Measurements from ENCODE around the gene PCCA. TPM values are rescaled to one million over a fixed set of nuclear protein-coding genes. Genes with fewer than 3 reads are reported as not detected.

Gene PCCA
- total RNA-seq, 4 donors from 2014 or later: 24.8 to 122 (median 53.0) TPM

DNA sequence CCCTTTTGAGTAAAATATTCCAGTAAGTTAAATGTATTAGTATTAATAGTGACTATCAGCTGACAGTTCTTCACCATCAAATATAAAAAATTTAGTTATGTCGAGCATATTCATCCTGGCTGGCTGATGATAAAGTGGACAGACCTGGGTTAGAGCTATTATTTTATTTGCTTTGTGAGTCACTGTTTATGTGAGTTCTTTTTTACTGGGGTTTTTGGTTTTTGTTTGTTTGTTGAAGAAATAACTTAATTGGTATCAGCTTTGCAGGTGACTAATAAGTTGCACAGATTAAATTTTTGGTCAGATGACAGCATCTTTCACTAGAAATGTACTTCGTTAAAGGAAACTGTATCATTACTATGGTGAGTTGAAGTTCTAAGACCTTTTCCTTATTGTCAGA lies 275.0 kb downstream of the PCCA start:
- Histone ChIP-seq H3K27ac (no peak overlapping the region), H3K36me3 (no peaks in the 10 kb centered on the region), H3K4me3 (no peak overlapping the region), H3K27me3 (no peaks in the 10 kb centered on the region), H3K4me1 (no peaks in the 10 kb centered on the region), H3K9me3 (no peaks in the 10 kb centered on the region)
- no peak for DNase-seq
- TF ChIP-seq CTCF (IDR thresholded peaks at IDR 0.05) (no peak), POLR2A (IDR thresholded peaks at IDR 0.05) (no peak)
- intact Hi-C loops (cut with DNase I; ENCODE audit: low total_unique reads): no loop called here

DNA sequence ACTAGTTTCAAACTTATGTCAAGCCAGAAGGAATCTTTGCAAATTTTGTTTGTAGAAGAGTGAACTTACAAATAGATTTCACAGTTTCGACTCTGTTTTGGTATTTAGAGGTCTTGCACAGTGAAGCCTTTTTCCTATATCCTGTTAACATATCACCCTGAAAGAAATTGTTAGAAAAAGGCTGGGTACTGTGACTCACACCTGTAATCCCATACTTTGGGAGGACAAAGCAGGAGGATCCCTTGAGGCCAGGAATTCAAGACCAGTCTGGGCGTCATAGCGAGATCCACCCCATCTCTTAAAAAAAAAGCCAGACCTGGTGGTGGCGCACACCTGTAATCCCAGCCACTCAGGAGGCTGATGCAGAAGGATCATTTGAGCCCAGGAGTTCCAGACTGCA lies 275.7 kb downstream of the PCCA start:
- no peaks in the 10 kb centered on the region for H3K36me3 ChIP-seq
- no peak overlapping the region for H3K4me3 ChIP-seq
- no peaks in the 10 kb centered on the region for H3K9me3 ChIP-seq
- no peak for DNase-seq
- no peaks in the 10 kb centered on the region for H3K27me3 ChIP-seq
- H3K4me1 ChIP-seq: no peaks in the 10 kb centered on the region
- no peak for TF ChIP-seq POLR2A (IDR thresholded peaks at IDR 0.05)
- no peak overlapping the region for H3K27ac ChIP-seq
- intact Hi-C loops (cut with DNase I; ENCODE audit: low total_unique reads): no loop called here

DNA sequence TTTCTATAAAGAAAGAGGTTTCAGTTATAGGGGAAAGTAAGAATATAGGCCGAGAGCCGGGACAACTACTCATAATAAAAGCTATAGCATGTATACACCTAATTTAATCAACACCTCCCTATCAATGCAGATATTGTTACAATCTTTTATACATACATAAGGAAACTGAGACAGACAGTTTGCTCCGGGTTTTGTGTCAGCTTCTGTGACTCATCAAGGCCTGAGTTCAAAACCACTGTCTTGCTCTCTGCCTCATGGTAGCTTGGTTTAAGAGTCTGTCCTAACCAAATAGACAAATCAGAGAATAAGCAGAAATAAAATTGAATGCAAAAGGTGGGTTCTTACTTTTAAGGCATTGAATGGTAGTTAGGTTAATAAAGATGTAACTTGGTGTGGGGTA lies 276.8 kb downstream of the PCCA start:
- no peak overlapping the region for H3K4me3 ChIP-seq
- no peak for TF ChIP-seq CTCF (IDR thresholded peaks at IDR 0.05)
- TF ChIP-seq POLR2A (IDR thresholded peaks at IDR 0.05): no peak
- H3K27me3 ChIP-seq: no peaks in the 10 kb centered on the region
- intact Hi-C loops (cut with DNase I; ENCODE audit: low total_unique reads): no loop called here
- DNase-seq: no peak
- H3K4me1 ChIP-seq: no peaks in the 10 kb centered on the region
- H3K36me3 ChIP-seq: no peaks in the 10 kb centered on the region
- no peaks in the 10 kb centered on the region for H3K9me3 ChIP-seq
- no peak overlapping the region for H3K27ac ChIP-seq

DNA sequence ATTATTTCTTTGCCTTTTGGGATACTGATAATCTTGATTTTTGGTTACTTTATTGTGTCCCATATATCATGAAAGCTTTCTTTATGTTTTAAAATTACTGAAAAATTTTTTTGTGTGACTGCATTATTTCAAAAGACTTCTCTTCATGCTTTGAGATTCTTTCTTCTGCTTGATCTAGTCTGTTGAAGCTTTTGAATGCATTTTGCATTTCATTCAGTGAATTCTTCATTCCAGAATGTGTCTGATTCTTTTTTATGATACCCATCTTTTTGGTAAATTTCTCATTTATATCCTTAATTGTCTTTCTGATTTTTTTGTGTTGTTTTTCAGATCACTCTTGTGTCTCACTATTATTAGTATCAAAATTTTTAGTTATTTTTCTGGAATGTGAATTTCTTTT lies 289.6 kb downstream of the PCCA start:
- intact Hi-C loops (cut with DNase I; ENCODE audit: low total_unique reads): no loop called here
- no peaks in the 10 kb centered on the region for H3K4me1 ChIP-seq
- no peak for DNase-seq
- no peak for TF ChIP-seq CTCF (IDR thresholded peaks at IDR 0.05)
- no peak for TF ChIP-seq POLR2A (IDR thresholded peaks at IDR 0.05)
- no peaks in the 10 kb centered on the region for H3K27me3 ChIP-seq
- no peak overlapping the region for H3K4me3 ChIP-seq
- no peaks in the 10 kb centered on the region for H3K36me3 ChIP-seq
- H3K9me3 ChIP-seq: peaks cover 0 to 10% of the 10 kb centered on the region in 2 donors
- no peak overlapping the region for H3K27ac ChIP-seq

DNA sequence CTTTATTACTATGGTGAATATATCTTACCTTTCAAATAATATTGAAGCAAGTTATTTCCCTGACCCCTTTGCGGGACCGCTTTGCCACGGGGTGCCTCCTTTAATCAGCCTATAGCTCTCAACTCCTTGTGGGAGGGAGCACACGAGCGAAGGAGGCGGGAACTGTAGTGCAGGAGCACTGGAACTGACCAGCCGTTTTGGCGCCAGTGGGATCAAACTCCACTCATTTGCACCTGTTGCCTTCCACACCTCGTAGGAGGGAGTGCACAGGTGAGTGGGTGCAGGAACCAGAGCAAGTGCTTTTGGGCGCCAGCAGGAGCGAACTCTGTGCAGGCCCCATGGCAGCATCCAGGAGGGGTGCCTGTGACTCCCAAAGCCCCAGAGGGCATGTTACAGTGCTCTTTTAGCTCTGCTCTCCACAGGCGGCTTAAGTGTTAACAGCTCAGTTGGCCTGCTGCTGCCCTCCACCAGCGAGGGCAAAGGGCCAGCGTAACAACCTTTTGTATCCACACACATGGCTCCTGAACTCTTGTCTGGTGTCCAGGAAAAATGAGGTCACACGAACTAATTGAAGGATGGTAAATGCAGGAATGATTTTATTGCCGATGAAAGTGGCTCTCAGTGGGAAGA lies 292.8 kb downstream of the PCCA start:
- no peak overlapping the region for H3K4me3 ChIP-seq
- no peaks in the 10 kb centered on the region for H3K27me3 ChIP-seq
- no peaks in the 10 kb centered on the region for H3K4me1 ChIP-seq
- intact Hi-C loops (cut with DNase I; ENCODE audit: low total_unique reads): no loop called here
- peaks cover 0 to 10% of the 10 kb centered on the region in 2 donors for H3K9me3 ChIP-seq
- no peaks in the 10 kb centered on the region for H3K36me3 ChIP-seq
- no peak for TF ChIP-seq CTCF (IDR thresholded peaks at IDR 0.05)
- no peak for TF ChIP-seq POLR2A (IDR thresholded peaks at IDR 0.05)
- no peak for DNase-seq
- no peak overlapping the region for H3K27ac ChIP-seq

GRCh38 chr13:100382785-100383184 lies 293.9 kb downstream of the PCCA start:
- no peak overlapping the region for H3K27ac ChIP-seq
- no peaks in the 10 kb centered on the region for H3K4me1 ChIP-seq
- H3K36me3 ChIP-seq: no peaks in the 10 kb centered on the region
- H3K27me3 ChIP-seq: no peaks in the 10 kb centered on the region
- TF ChIP-seq POLR2A (IDR thresholded peaks at IDR 0.05): no peak
- no peak for TF ChIP-seq CTCF (IDR thresholded peaks at IDR 0.05)
- H3K9me3 ChIP-seq: peaks cover 0 to 10% of the 10 kb centered on the region in 2 donors
- no peak for DNase-seq
- no peak overlapping the region for H3K4me3 ChIP-seq
- intact Hi-C loops (cut with DNase I; ENCODE audit: low total_unique reads): no loop called here
